Stimulated activated CD4-positive, alpha-beta T cell treated with anti-CD3 and anti-CD28 coated beads, Interleukin-2, amount 100 ng/mL, for 48 hours (primary cell): ENCODE data around the gene LRRK1.

Experiments
- DNase-seq, 2 donors: peaks; one replicate each; pipeline ENCODE4 v3.0.0-alpha.2; 2020

The LRRK1 gene

GRCh38 chr15:100983221-100983620, 64.1 kb downstream of the LRRK1 start:
- no peak for DNase-seq

GRCh38 chr15:100985401-100985800, 66.2 kb downstream of the LRRK1 start:
- DNase-seq: no peak

- no peak for DNase-seq
Observed at GRCh38 chr15:100986158-100986896, 67.2 kb downstream of the LRRK1 start.

DNA sequence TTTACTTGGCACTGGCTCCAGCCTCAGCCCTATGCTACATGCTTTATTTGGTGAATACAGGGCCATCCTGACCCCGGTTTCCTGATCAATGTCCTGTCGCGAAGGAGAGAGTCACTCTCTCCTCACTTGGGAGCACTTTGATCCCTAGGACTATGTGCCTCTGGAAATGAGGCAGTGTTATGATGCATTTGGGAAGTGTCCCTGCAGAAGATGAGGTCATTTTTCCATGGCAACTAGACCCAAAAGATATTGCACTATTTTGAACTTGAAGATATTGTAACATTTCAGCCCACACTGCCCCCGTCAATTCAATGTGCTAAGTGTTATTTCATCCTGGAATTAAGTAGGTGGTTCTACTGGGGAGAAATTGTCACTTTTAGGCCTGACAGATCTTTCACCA, 68.0 kb downstream of the LRRK1 start:
- no peak for DNase-seq

DNA sequence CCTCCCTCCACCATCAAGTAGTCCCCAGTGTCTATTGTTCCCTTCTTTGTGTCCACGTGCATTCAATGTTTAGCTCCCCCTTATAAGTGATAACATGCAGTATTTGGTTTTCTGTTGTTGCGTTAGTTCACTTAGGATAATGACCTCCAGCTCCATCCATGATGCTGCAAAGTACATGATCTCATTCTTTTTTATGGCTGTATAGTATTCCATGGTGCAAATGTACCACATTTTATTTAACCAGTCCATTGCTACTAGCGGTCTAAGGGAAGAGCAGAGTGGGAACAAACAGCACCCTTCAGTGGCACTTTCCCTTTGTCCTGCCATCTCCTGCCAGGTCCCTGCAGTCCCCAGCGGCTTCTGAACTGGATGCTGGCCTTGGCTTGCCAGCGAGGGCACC, 69.1 kb downstream of the LRRK1 start:
- no peak for DNase-seq

DNA sequence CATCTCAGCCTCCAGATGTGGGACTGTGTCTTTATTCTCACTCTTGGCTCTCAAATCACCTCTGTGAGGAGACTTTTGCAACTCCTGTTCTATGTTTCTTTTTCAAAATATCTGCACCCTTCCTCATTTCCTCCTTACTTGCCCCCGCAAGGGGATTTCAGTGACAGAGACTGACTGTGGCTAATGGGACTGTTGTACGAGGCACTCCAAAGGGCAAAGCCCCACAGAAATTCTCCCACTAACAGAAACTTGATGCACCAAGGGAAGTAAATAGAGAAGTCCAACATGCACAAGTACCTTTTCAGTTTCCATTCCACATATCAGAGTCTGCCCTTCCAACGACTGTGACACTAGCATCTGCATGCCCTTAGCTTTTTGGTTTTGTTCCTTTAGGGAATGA, 69.7 kb downstream of the LRRK1 start:
- no peak for DNase-seq

DNA sequence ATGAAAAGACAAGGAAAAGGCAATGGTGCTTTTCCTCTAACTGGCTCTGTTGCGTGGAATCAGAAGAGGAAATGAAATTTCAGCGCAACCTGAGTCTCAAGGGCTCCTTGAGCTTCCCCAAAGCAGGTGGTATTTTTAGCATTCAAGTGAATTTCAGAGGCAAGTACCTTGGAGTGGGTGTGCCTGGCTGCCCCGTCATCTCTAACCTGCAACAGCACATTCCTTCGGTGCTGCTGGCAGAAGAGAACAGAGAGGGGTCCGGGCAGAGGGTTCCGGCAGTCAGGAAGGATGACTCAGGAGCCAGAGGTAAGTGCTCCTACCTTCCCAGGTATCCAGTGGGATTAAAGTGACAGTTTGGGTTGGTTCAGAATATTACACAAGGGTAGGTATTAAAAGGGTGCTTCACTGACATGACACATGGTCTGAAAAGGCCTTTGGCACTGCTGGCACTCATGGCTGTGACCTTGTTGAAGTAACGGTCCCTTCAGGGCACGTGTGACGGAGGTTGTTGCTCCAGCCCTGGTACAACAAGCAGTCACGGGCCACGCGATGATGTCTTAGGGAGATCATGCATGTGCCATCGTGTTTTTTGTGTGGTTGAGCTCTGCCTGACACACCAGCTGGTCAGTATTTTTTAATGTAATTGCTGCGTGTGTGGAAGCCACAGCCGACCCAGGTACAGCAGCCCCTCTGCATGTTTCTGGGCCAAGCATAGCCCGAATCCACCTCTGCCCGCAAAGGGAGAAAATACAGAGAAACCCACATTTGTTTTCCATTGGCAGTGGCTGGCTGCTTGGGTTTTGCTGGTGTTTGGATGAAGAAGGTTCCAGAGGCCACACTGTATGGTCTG, 75.7 kb downstream of the LRRK1 start:
- no peak for DNase-seq

DNA sequence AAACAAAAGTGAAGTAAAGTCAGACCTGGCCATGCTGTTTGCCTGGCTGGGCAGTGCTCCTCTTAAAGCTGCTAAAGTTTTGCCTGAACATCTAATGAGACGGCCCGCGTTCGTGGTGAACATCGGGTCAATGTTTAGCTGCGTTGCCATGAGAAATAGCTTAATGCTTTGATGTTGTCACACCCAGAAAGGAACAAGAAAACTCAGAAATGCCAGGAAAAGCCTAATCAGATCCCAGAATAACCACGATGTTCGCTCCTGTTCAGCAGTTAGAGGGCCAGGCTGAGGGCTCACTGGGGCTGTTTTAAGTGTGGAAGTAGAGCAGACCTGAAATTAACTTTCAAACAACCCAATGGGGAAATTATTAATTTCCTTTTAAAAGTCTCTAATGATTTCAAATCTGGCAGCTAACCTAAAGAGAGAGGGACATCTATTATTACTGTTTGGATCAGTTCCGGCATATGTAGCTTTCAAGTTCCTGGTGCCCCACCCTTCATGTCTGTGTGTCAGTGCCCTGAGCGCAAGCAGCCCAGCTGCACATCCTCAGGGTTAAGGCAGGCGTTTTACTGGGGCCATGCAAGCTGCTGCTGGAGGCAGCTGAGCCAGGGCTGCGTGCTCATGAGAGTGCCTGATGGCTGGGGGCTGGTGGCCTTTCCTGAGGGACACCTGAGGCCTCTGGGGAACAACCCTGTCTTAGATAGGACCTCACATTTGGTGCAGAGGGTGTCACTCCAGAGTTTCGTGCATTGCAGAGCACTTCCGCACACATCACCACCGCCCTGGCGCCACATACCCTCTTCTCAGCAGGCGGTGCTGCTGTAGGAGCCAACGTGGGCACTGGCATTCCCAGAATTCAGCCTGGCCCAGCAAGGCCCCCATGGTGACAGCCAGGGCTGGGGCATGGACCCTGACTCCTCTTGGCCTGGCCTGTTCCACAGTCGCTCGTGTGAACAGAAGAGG, 76.6 kb downstream of the LRRK1 start:
- no peak for DNase-seq

DNA sequence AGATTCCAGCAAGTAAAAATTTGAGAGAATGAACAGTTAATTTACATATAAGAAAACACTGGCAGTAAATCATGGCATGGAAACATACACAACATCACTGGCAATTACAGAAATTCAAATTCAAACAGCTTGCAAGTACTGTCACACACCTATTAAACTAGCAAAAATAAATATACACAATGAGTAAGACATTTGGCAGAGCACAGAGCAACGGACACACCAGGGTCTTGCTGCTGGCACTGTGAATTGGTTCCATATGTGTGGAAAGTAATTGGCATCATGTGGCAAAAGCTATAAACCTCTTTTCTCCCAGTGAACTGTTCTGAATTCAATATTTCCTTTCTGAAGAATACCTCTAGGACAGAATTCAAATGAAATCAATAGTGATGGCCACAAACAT, 78.3 kb downstream of the LRRK1 start:
- DNase-seq: no peak

DNA sequence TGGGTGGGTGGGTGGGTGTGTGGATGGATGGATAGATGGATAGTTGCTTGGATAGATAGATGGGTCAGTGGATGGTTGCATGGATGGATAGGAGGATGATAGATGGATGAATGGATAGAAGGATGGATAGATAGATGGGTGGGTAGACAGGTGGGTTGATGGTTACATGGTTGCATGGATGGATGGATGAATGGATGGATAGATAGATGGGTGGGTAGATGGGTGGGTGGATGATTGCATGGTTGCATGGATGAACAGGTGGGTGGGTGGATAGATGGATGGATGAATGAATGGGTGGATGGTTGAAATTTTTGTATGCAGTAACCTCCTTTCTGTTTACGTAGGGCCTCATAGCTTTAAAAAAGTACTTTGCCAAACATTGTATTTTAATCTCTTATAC, 79.5 kb downstream of the LRRK1 start:
- DNase-seq: no peak

DNA sequence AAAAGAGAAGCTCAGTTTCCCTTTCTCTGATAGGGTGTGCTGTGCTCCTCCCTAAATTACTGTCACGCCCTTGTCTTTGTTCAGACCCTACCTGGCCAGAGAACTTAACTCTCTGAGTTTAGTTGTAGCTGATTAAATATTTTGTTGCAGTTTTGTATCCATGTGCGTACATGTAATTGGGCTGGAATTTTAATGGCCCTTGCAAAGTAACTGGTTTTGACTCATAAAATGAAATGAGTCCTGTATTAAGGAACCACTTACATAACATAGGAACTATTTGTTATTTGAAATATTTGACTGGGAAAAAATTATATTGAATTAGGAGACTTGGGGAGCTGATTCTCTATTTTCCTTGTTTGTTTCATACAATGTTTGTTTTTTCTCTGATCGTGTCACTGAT, 80.2 kb downstream of the LRRK1 start:
- DNase-seq: no peak

DNA sequence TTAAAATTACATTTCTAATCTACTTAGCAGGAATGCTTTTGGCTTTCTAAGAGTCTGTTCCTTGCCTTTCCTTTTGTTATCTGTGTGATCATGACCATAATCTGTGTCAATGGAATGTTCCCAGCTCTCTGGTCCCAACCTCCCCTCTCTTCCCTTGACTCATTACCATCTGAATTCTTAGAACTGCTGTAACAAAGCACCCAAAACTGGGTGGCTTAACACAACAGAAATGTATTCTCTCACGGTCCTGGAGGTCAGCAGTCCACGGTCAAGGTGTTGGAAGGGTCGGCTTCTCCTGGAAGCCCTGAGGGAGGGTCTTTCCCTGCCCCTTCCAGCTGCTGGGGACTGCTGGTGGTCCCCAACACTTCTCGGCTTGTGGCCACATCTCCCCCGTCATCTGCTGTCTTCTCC, 81.1 kb downstream of the LRRK1 start:
- DNase-seq: no peak

GRCh38 chr15:101001056-101001455, 81.9 kb downstream of the LRRK1 start:
- no peak for DNase-seq

- DNase-seq: no peak
Observed at GRCh38 chr15:101001796-101002195, 82.6 kb downstream of the LRRK1 start.

- DNase-seq: no peak
Observed at GRCh38 chr15:101003081-101003480, 83.9 kb downstream of the LRRK1 start.

GRCh38 chr15:101003706-101004105, 84.5 kb downstream of the LRRK1 start:
- DNase-seq: no peak

DNA sequence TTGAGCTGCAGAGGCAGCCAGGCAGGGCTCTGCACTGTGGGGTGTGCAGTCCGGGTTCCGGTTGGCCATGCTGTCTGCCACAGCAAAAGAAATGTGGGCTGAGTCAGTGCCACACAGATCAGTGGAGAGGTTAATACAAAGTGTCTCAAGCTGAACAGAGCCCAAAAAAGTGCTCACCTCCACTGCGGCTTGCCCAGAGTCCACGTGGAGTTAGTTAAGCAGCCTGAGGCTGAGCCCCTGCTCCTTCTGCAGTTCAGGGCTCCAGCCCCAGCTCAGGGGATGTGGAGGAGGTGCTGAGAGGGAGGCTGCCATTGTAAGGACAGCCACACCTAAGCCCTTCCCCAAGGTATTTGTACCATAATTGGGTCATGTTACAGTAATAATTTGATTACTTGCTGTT, 85.3 kb downstream of the LRRK1 start:
- DNase-seq: no peak

DNA sequence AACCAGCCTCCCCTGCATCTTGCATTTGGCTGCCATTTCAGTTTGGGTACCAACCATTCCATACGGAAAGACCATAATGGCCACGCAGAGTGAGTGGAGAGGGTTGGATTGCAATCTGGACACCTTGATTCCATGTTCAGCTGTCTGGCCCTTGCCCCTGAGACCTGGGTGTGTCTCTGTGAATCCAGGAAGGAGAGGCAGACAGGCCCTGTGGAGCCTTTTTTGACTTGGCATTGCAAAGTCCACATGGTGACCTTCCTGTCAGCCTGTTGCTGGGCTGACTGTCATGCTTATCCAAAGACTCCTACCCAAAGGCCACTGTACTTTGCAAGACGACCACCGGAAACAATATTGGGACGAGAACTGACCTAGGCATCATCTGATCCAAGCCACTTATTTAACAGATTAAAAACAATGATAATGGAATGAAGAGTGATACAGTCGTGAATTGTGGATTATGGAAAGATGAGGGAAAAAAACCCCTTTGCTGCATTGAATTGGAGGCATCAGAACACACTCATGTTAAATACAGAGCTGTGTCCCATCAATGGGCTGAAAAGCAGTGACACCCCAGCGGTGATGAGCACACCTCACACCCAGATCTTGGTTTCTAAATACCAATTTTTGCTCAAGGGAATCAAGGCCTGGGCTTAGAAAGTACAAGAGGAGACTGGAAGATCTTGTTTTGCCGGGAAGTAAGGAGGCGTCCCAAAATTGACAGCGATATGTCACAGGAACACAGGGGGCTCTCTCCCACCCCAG, 86.0 kb downstream of the LRRK1 start:
- DNase-seq: no peak

GRCh38 chr15:101006931-101007691, 88.0 kb downstream of the LRRK1 start:
- DNase-seq: peak; percentile 66 to 69

- peak; percentile 90 to 94 for DNase-seq
Observed at GRCh38 chr15:101008158-101009139, 89.3 kb downstream of the LRRK1 start.
